Endothelial cell of umbilical vein (primary cell): ENCODE data around the gene ASAP2. TPM values are rescaled to one million over a fixed set of nuclear protein-coding genes. Genes with fewer than 3 reads are reported as not detected.

ENCODE experiments used
- BruUV-seq: library from RNA; stranded (reverse); fragments of 400-500 nt; replicated peaks from 2 replicates; lab custom pipeline; 2021; lab: Mats Ljungman, UMichigan
- CTCF ChIA-PET: fragments of 300-600, 350-600 bp; sonication (Branson Sonifier 250); formaldehyde crosslinking; loops from one replicate; lab custom pipeline; 2021; ENCODE audit warnings: antibody characterized with exemption, inconsistent platforms; lab: Charles Lee
- POLR2A ChIA-PET: fragments of 300-600, 350-600 bp; sonication (Branson Sonifier 250); formaldehyde crosslinking; loops from one replicate; lab custom pipeline; 2021; ENCODE audit warnings: antibody characterized with exemption, inconsistent platforms; lab: Charles Lee
- DNase-seq: peaks from one replicate; pipeline ENCODE4 v3.0.0-alpha.2; 2011; ENCODE audit warnings: low read depth, low spot score
- FAIRE-seq: peaks from 2 replicates; lab custom pipeline; 2011; peaks lifted over from hg19 to GRCh38; lab: Jason Lieb, UNC
- H2AFZ ChIP-seq: 2 replicates; pipeline ENCODE4 v1.6.0; 2012; ENCODE audit warnings: low read depth, low read length, control low read depth, inconsistent platforms
- H3K27ac ChIP-seq: 2 replicates; pipeline ENCODE4 v1.5.1; 2011; ENCODE audit warnings: low read depth, mild to moderate bottlenecking, control low read depth, low read length, moderate library complexity; ENCODE audit not compliant: insufficient read depth
- H3K27me3 ChIP-seq, 2 experiments: 2 replicates each; pipeline versions ENCODE4 v1.6.0 to v1.6.1; 2011; ENCODE audit warnings: low read length in 2 of 2, mixed read lengths in 1 of 2; ENCODE audit not compliant: control insufficient read depth in 2 of 2, insufficient read depth in 2 of 2
- H3K36me3 ChIP-seq, 2 experiments: 2 replicates in 1 of 2; 3 replicates in 1 of 2; pipeline ENCODE4 v1.5.1; 2011; ENCODE audit warnings: low read length in 2 of 2, mild to moderate bottlenecking in 1 of 2, moderate library complexity in 1 of 2; ENCODE audit not compliant: control insufficient read depth in 2 of 2, insufficient read depth in 2 of 2; ENCODE audit errors: extremely low read depth in 1 of 2
- H3K4me1 ChIP-seq: 3 replicates; pipeline ENCODE4 v1.5.1; 2011; ENCODE audit warnings: mild to moderate bottlenecking, low read length; ENCODE audit not compliant: control insufficient read depth, insufficient read depth; ENCODE audit errors: extremely low read depth
- H3K4me2 ChIP-seq: 2 replicates; pipeline ENCODE4 v1.6.1; 2011; ENCODE audit warnings: low read length, control low read depth, mixed read lengths; ENCODE audit not compliant: insufficient read depth
- H3K4me3 ChIP-seq, 3 experiments: fragments of 200-600 bp in 1 of 3; sonication (generic), shearing (Covaris generic) in 1 of 3; replicated peaks in 1 of 3; 2 replicates each; pipeline ENCODE4 v1.5.1; 2011 to 2016; ENCODE audit warnings: control low read depth in 3 of 3, low read length in 3 of 3, mild to moderate bottlenecking in 2 of 3, inconsistent platforms in 1 of 3, low read depth in 1 of 3, moderate library complexity in 1 of 3; ENCODE audit not compliant: insufficient read depth in 1 of 3
- H3K79me2 ChIP-seq: 2 replicates; pipeline ENCODE4 v1.6.0; 2012; ENCODE audit warnings: low read length, inconsistent platforms; ENCODE audit not compliant: control insufficient read depth, insufficient read depth
- H3K9ac ChIP-seq: replicated peaks from 2 replicates; pipeline ENCODE3; 2011; ENCODE audit warnings: low read length, control low read depth; ENCODE audit not compliant: insufficient read depth; ENCODE audit errors: extremely low read depth
- H3K9me1 ChIP-seq: replicated peaks from 3 replicates; pipeline ENCODE4 v1.6.0; 2011; ENCODE audit warnings: mild to moderate bottlenecking, low read length; ENCODE audit not compliant: control insufficient read depth, insufficient read depth; ENCODE audit errors: extremely low read depth
- H3K9me3 ChIP-seq: replicated peaks from 2 replicates; pipeline ENCODE4 v1.5.1; 2012; ENCODE audit warnings: low read length, inconsistent platforms; ENCODE audit not compliant: control insufficient read depth, insufficient read depth
- H4K20me1 ChIP-seq: replicated peaks from 2 replicates; pipeline ENCODE3; 2011; ENCODE audit warnings: mild to moderate bottlenecking, low read length; ENCODE audit not compliant: control insufficient read depth, insufficient read depth; ENCODE audit errors: extremely low read depth
- CTCF ChIP-seq, 2 donors: IDR thresholded peaks; 1 replicate in 1 of 2; 2 replicates in 1 of 2; pipeline ENCODE4 v1.5.1; 2011; ENCODE audit warnings: low read length in 2 of 2, mild to moderate bottlenecking in 2 of 2, moderate library complexity in 2 of 2, control low read depth in 1 of 2, inconsistent platforms in 1 of 2, low read depth in 1 of 2; ENCODE audit not compliant: insufficient read depth in 1 of 2; ENCODE audit errors: extremely low read depth in 1 of 2
- EZH2 ChIP-seq: IDR thresholded peaks from 2 replicates; pipeline ENCODE4 v1.6.1; 2012; ENCODE audit warnings: borderline replicate concordance, low read depth, mild to moderate bottlenecking, moderate library complexity, low read length, inconsistent platforms; ENCODE audit not compliant: severe bottlenecking
- FOS ChIP-seq: IDR thresholded peaks from 2 replicates; pipeline ENCODE4 v1.6.1; 2011; ENCODE audit warnings: mild to moderate bottlenecking, low read length, moderate library complexity, borderline replicate concordance; ENCODE audit not compliant: insufficient read depth
- GATA2 ChIP-seq: IDR thresholded peaks from 2 replicates; pipeline ENCODE4 v1.7.0; 2011; ENCODE audit warnings: low read depth, mild to moderate bottlenecking, moderate library complexity, mixed read lengths, low read length; ENCODE audit not compliant: insufficient read length, insufficient read depth
- JUN ChIP-seq: IDR thresholded peaks from 2 replicates; pipeline ENCODE4 v1.6.1; 2011; ENCODE audit warnings: borderline replicate concordance, low read depth; ENCODE audit not compliant: insufficient read length, insufficient read depth
- MAX ChIP-seq: IDR thresholded peaks from 2 replicates; pipeline ENCODE4 v1.6.1; 2011; ENCODE audit not compliant: insufficient read depth, insufficient read length
- MYC ChIP-seq: IDR thresholded peaks from one replicate; pipeline ENCODE4 v1.6.1; 2011; ENCODE audit warnings: mild to moderate bottlenecking, low read depth, low read length
- POLR2A ChIP-seq: IDR thresholded peaks from 2 replicates; pipeline ENCODE4 v1.6.1; 2012; ENCODE audit warnings: low read depth, mild to moderate bottlenecking, control low read depth, low read length
- POLR2AphosphoS5 ChIP-seq: IDR thresholded peaks from 2 replicates; pipeline ENCODE4 v1.6.1; 2012; ENCODE audit warnings: low read depth, mild to moderate bottlenecking, control low read depth, low read length, moderate library complexity; ENCODE audit not compliant: insufficient read depth
- dilution Hi-C: fragments of 300-500 bp; cut with MboI; formaldehyde crosslinking; loops from one replicate; pipeline ENCODE4 v1.15.0; 2019; ENCODE audit warnings: low sequenced_read_pairs; ENCODE audit not compliant: extremely low pct_ligation_motif_present
- intact Hi-C: fragments of 100-400 bp; cut with micrococcal nuclease; formaldehyde crosslinking; loops from one replicate; pipeline ENCODE4 v1.10.0; 2022
- polyA plus RNA-seq, 4 experiments: library from polyadenylated mRNA; depleted of rRNA in 3 of 4; stranded (reverse) in 3 of 4; unstranded in 1 of 4; fragments of >200 nt; gene quantifications; 2 replicates each; pipeline versions ENCODE4 v1.2.1 to v1.2.3, GENCODE V29; 2011 to 2012; ENCODE audit warnings: missing spikeins in 1 of 4
- total RNA-seq: library from RNA; stranded (reverse); gene quantifications from 2 replicates; pipeline ENCODE4 v1.2.3, GENCODE V29; 2021

ASAP2 gene
- total and polyA plus RNA-seq, 2 donors (not counting 3 experiments of a cell fraction or from before 2014, with no cell fraction given), result 31.1 to 79.2 TPM

GRCh38 chr2:9269295-9269694 lies 62.7 kb downstream of the ASAP2 start:
- H3K79me2 ChIP-seq, result peaks cover 92% of the 10 kb centered on the region
- no peaks in the 10 kb centered on the region for H3K9me3 ChIP-seq
- dilution Hi-C loops (no loop called here), intact Hi-C loops (no loop called here)
- H3K4me1 ChIP-seq, result peaks cover 10% of the 10 kb centered on the region
- no peaks in the 10 kb centered on the region for H3K27me3 ChIP-seq
- CTCF ChIA-PET, result interaction anchor here (0.8 to 1.4 kb wide), 3 partner anchors 8 to 60 kb away, joined by 3 read pairs; no protein-coding TSS in a partner anchor
- no peak overlapping the region for H3K9ac ChIP-seq
- H4K20me1 ChIP-seq, result no peaks in the 10 kb centered on the region
- BruUV-seq, result no TSS peak
- no peaks in the 10 kb centered on the region for H3K36me3 ChIP-seq
- no peak overlapping the region for H3K27ac ChIP-seq
- FAIRE-seq (no peak), DNase-seq (no peak)
- POLR2A ChIA-PET, result no interaction called here
- H3K9me1 ChIP-seq, result no peaks in the 10 kb centered on the region
- no peak overlapping the region for H3K4me2 ChIP-seq
- TF ChIP-seq CTCF (IDR thresholded peaks at IDR 0.05; ENCODE audit: extremely low read depth in 1 of 2, insufficient read depth in 1 of 2, low read depth in 1 of 2, low read length in 2 of 2), result no peak
- no peak for TF ChIP-seq JUN
- no peak for TF ChIP-seq FOS
- TF ChIP-seq POLR2AphosphoS5, result no peak
- no peak for TF ChIP-seq POLR2A
- TF ChIP-seq GATA2, result no peak
- no peak for TF ChIP-seq MAX
- TF ChIP-seq MYC, result no peak
- TF ChIP-seq EZH2, result no peak
- H2AFZ ChIP-seq, result no peak overlapping the region
- no peak overlapping the region for H3K4me3 ChIP-seq
